ENCODE measurements around the gene B3GAT1.

Gene B3GAT1

GRCh38 chr11:134385171-134385570, 26.9 kb downstream of the B3GAT1 start:
- no peak overlapping the region for H3K4me3 ChIP-seq (ENCODE audit: low read depth, low read length)
- ChIA-PET POLR2A (no interaction called here), CTCF (no interaction called here)
- TF ChIP-seq CTCF (IDR thresholded peaks at IDR 0.05; ENCODE audit: insufficient read depth, low read length, missing control alignments), result no peak
- DNase-seq (ENCODE audit: low read depth, low spot score), result no peak

- ChIA-PET POLR2A (no interaction called here), CTCF (no interaction called here)
- no peak for TF ChIP-seq CTCF (IDR thresholded peaks at IDR 0.05; ENCODE audit: insufficient read depth, low read length, missing control alignments)
- no peak for DNase-seq (ENCODE audit: low read depth, low spot score)
- H3K4me3 ChIP-seq (ENCODE audit: low read depth, low read length), result no peak overlapping the region
Measured at GRCh38 chr11:134384406-134384805, 27.6 kb downstream of the B3GAT1 start.

GRCh38 chr11:134383576-134384221, 28.3 kb downstream of the B3GAT1 start:
- DNase-seq (ENCODE audit: low read depth, low spot score), result no peak
- TF ChIP-seq CTCF (IDR thresholded peaks at IDR 0.05; ENCODE audit: insufficient read depth, low read length, missing control alignments), result no peak
- H3K4me3 ChIP-seq (ENCODE audit: low read depth, low read length), result no peak overlapping the region
- CTCF ChIA-PET, result no interaction called here
- POLR2A ChIA-PET, result no interaction called here

DNA sequence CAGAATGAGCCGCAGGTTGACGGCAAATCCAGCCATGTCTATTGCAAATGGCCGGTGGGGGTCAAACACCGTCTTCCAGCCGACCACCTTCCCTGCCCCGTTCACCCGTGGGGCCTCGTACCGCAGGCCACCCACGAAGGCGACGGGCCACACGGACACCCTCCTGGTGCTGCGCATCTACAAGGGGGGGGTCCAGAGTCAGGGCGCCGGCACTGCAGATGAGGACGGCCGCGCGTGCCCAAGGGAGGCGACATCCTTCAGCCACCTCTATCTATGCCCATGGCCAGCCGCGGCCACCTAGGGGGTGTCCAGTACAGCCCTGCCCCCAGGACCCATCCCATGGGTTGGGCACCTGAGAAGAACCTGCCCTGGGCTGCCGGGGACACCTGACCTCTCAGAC, 29.2 kb downstream of the B3GAT1 start:
- DNase-seq (ENCODE audit: low read depth, low spot score), result no peak
- no peak overlapping the region for H3K4me3 ChIP-seq (ENCODE audit: low read depth, low read length)
- TF ChIP-seq CTCF (IDR thresholded peaks at IDR 0.05; ENCODE audit: insufficient read depth, low read length, missing control alignments), result no peak
- ChIA-PET CTCF (no interaction called here), POLR2A (no interaction called here)

GRCh38 chr11:134382257-134382656, 29.8 kb downstream of the B3GAT1 start:
- TF ChIP-seq CTCF (IDR thresholded peaks at IDR 0.05; ENCODE audit: insufficient read depth, low read length, missing control alignments), result no peak
- CTCF ChIA-PET, result no interaction called here
- POLR2A ChIA-PET, result no interaction called here
- no peak for DNase-seq (ENCODE audit: low read depth, low spot score)
- H3K4me3 ChIP-seq (ENCODE audit: low read depth, low read length), result no peak overlapping the region

GRCh38 chr11:134380785-134381184, 31.3 kb downstream of the B3GAT1 start:
- POLR2A ChIA-PET, result no interaction called here
- H3K4me3 ChIP-seq (ENCODE audit: low read depth, low read length), result no peak overlapping the region
- no peak for TF ChIP-seq CTCF (IDR thresholded peaks at IDR 0.05; ENCODE audit: insufficient read depth, low read length, missing control alignments)
- CTCF ChIA-PET, result no interaction called here
- no peak for DNase-seq (ENCODE audit: low read depth, low spot score)
